GM12873 (cell line): Measurements from ENCODE around the gene PXK.

ENCODE experiments used
- CTCF ChIP-seq: IDR thresholded peaks from 2 replicates; pipeline ENCODE4 v1.5.1; 2012; ENCODE audit warnings: low read depth, mild to moderate bottlenecking, moderate library complexity, low read length, control low read depth; ENCODE audit not compliant: insufficient read depth; ENCODE audit errors: missing control alignments

The PXK gene

DNA sequence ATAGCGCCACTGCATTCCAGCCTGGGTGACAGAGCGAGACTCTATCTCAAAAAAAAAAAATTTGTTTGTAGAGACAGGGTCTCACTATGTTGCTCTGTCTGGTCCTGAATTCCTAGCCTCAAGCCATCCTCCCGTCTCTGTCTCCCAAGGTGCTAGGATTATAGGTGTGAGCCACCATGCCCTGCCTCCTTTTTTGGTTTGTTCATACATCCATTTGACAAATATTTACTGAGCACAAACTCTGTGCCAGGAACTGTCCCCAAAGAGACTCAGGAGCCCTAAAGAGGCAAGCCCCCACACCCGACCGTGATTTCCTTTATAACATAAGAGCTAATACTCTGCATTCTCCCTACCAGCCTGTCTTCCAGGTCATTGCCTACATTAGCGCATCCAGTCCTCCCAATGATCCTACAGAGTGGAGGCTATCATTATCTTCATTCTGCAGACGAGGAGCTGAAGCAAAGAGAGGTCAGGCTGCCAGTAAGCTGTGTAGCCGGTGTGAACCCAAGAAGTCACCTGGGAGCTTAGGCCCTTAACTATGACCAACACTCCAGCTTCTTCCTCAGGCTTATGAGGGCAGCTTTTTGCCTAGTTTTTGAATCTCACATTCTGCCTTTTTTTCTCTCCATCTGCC, 6.3 kb upstream of the PXK start:
- no peak for TF ChIP-seq CTCF

DNA sequence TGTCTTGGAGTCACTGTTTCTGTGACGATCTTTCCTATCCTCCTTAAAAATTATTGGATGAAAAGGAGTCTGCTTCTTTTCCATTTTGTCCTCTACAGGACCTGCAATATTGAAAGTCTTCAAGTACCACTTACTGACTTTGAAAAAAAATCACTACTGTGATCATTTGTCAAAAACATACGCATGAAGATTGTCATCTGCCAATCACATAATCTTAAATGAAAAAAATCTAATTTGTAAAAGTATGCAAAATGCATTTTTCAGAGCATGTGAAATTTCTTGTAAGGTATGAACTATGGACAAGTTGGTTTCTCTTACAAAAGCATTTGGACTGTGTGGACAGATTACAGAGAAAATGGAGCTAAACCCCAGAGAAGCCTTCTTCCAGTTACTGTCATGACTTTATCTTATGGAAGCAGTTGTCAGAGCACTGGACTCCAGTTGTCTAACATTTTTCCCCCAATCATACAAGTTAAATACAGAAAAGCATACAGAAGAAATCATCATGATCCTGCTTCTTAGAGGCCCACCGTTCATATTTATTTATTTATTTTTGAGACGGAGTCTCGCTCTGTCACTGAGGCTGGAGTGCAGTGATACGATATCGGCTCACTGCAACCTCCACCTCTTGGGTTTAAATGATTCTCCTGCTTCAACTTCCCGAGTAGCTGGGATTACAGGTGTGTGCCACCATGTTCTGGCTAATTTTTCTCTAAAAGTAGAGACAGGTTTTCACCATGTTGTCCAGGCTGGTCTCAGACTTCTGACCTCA, 3.4 kb upstream of the PXK start:
- no peak for TF ChIP-seq CTCF

DNA sequence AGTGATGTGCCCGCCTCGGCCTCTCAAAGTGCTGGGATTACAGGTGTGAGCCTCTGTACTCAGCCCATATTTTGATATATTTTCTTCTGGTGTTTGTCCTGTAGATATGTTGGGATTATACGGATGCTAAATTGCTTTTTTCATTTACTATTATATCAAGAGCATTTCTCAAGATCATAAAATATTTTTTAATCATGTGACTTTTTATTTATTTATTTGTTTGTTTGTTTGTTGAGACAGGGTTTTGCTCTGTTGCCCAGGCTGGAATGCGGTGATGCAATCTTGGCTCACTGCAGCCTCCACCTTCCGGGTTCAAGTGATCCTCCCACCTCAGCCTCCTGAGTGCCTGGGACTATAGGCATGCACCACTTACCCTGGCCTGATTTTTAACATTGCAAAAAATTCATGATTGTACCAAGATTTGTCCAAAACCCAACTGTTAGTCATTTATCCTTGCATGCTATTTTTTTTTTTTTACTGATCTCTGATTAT, 2.7 kb upstream of the PXK start:
- no peak for TF ChIP-seq CTCF

DNA sequence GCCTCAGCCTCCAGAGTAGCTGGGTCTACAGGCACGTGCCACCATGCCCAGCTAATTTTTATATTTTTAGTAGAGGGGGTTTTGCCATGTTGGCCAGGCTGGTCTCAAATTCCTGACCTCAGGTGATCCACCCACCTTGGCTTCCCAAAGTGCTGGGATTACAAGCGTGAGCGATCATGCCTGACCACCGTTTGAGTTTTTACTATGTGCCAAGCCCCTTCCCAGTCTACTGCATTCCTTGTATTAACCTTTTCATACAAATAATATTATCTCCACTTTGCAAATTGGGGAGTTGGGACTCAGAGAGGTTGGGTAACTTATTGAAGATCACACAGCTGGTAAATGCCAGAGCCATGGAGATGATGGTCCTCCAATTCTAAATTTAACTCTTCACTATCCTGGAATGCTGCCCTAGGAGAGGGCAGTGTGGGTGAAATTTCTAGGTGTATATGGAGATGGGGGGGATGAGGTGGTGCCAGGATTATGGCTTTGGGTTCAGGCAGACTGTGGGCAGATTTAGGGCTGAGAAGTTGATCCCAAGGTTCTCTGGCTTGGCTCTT, 1.0 kb upstream of the PXK start:
- no peak for TF ChIP-seq CTCF

- TF ChIP-seq CTCF, result peak; percentile 28
Measured at GRCh38 chr3:58333206-58334012, 717 bp downstream of the PXK start.

- no peak for TF ChIP-seq CTCF
Measured at GRCh38 chr3:58334013-58334321, 1.3 kb downstream of the PXK start.

GRCh38 chr3:58334506-58334884, 1.8 kb downstream of the PXK start:
- TF ChIP-seq CTCF, result no peak
